SU-DHL-6 (cell line): ENCODE data around the gene FRY.

Experiments
- H2AFZ ChIP-seq: fragments of 200-600 bp; sonication (generic); 2 replicates; pipeline ENCODE4 v1.6.1; 2014; ENCODE audit warnings: low read depth, mild to moderate bottlenecking, moderate library complexity, mixed read lengths, antibody characterized with exemption, low read length; ENCODE audit not compliant: severe bottlenecking
- H3F3A ChIP-seq: fragments of 200-600 bp; shearing (Covaris generic); 2 replicates; pipeline ENCODE4 v1.6.0; 2016; ENCODE audit warnings: antibody characterized with exemption, mild to moderate bottlenecking; ENCODE audit not compliant: insufficient read depth
- H3K27ac ChIP-seq: fragments of 200-600 bp; sonication (generic); 2 replicates; pipeline ENCODE4 v1.5.1; 2016; ENCODE audit warnings: low read depth, mild to moderate bottlenecking, low read length, moderate library complexity, mixed read lengths
- H3K27me3 ChIP-seq: fragments of 200-600 bp; sonication (generic), shearing (Covaris generic); 2 replicates; pipeline ENCODE4 v1.6.0; 2014; ENCODE audit warnings: mild to moderate bottlenecking, low read length
- H3K36me3 ChIP-seq: fragments of 200-600 bp; sonication (generic); 2 replicates; pipeline ENCODE4 v1.6.1; 2014; ENCODE audit warnings: mild to moderate bottlenecking, low read length, mixed read lengths
- H3K4me2 ChIP-seq: fragments of 300-600, 200-600 bp; shearing (Covaris generic), sonication (generic); 2 replicates; pipeline ENCODE4 v1.6.0; 2014; ENCODE audit warnings: low read length, low read depth, mild to moderate bottlenecking; ENCODE audit not compliant: poor library complexity, severe bottlenecking
- H3K4me3 ChIP-seq: fragments of 200-600 bp; sonication (generic); 2 replicates; pipeline ENCODE4 v1.5.1; 2014; ENCODE audit warnings: antibody characterized with exemption, low read length, mild to moderate bottlenecking, mixed read lengths; ENCODE audit not compliant: insufficient read depth, poor library complexity, severe bottlenecking
- H3K79me2 ChIP-seq: fragments of 200-600 bp; sonication (generic); 2 replicates; pipeline ENCODE4 v1.6.1; 2014; ENCODE audit warnings: mild to moderate bottlenecking, low read length, moderate library complexity; ENCODE audit not compliant: insufficient read depth
- H3K9ac ChIP-seq: fragments of 200-600 bp; sonication (generic); 2 replicates; pipeline ENCODE4 v1.7.0; 2014; ENCODE audit warnings: mild to moderate bottlenecking, low read length
- H3K9me2 ChIP-seq: fragments of 200-600 bp; sonication (generic); replicated peaks from 2 replicates; pipeline ENCODE4 v1.6.1; 2014; ENCODE audit warnings: low read length; ENCODE audit not compliant: insufficient read depth
- H3K9me3 ChIP-seq: fragments of 200-600 bp; sonication (generic); 2 replicates; pipeline ENCODE4 v1.6.1; 2014; ENCODE audit warnings: low read length, mixed read lengths; ENCODE audit not compliant: insufficient read depth
- H4K20me1 ChIP-seq: fragments of 200-600 bp; sonication (generic); 2 replicates; pipeline ENCODE4 v1.6.1; 2014; ENCODE audit warnings: low read depth, mild to moderate bottlenecking, antibody characterized with exemption, low read length, moderate library complexity, mixed read lengths
- CTCF ChIP-seq: fragments of 200-600 bp; sonication (generic); IDR thresholded peaks from one replicate; pipeline ENCODE4 v1.5.1; 2017; ENCODE audit warnings: antibody characterized with exemption, mild to moderate bottlenecking, low read length, moderate library complexity; ENCODE audit not compliant: insufficient read depth, poor library complexity, severe bottlenecking
- EZH2phosphoT487 ChIP-seq: fragments of 200-600 bp; sonication (generic), shearing (Covaris generic); conservative IDR thresholded peaks from 2 replicates; pipeline ENCODE4 v1.6.1; 2018; ENCODE audit warnings: mild to moderate bottlenecking, antibody characterized with exemption, low read length, moderate library complexity, mixed read lengths

The FRY gene

GRCh38 chr13:32022311-32022710, 9.3 kb upstream of the FRY start:
- H3K9ac ChIP-seq, result no peak overlapping the region
- no peaks in the 10 kb centered on the region for H3K27me3 ChIP-seq
- H3F3A ChIP-seq, result no peaks in the 10 kb centered on the region
- no peak overlapping the region for H3K4me3 ChIP-seq
- H3K4me2 ChIP-seq, result no peak overlapping the region
- no peaks in the 10 kb centered on the region for H3K79me2 ChIP-seq
- H3K9me2 ChIP-seq, result no peaks in the 10 kb centered on the region
- no peaks in the 10 kb centered on the region for H3K9me3 ChIP-seq
- no peak overlapping the region for H2AFZ ChIP-seq
- H3K27ac ChIP-seq, result no peak overlapping the region
- H3K36me3 ChIP-seq, result no peaks in the 10 kb centered on the region
- no peak for TF ChIP-seq CTCF
- no peaks in the 10 kb centered on the region for H4K20me1 ChIP-seq

GRCh38 chr13:32023096-32023495, 8.5 kb upstream of the FRY start:
- Histone ChIP-seq H4K20me1 (no peaks in the 10 kb centered on the region), H3K79me2 (no peaks in the 10 kb centered on the region), H3K4me2 (no peak overlapping the region), H3K9me3 (no peaks in the 10 kb centered on the region), H3K27me3 (no peaks in the 10 kb centered on the region), H2AFZ (no peak overlapping the region), H3K4me3 (no peak overlapping the region), H3F3A (no peaks in the 10 kb centered on the region), H3K9me2 (no peaks in the 10 kb centered on the region), H3K9ac (no peak overlapping the region), H3K27ac (no peak overlapping the region), H3K36me3 (no peaks in the 10 kb centered on the region)
- no peak for TF ChIP-seq CTCF
- no peak for TF ChIP-seq EZH2phosphoT487

- Histone ChIP-seq H3K9ac (no peak overlapping the region), H3K4me3 (no peak overlapping the region), H3K4me2 (no peak overlapping the region), H4K20me1 (no peaks in the 10 kb centered on the region), H3K9me3 (no peaks in the 10 kb centered on the region), H2AFZ (no peak overlapping the region), H3F3A (0 out of 2 replicates have a peak, but pooled peaks cover 2% of the 10 kb centered on the region), H3K9me2 (no peaks in the 10 kb centered on the region), H3K27ac (no peak overlapping the region), H3K79me2 (no peaks in the 10 kb centered on the region), H3K36me3 (no peaks in the 10 kb centered on the region), H3K27me3 (no peaks in the 10 kb centered on the region)
- TF ChIP-seq CTCF, result no peak
- TF ChIP-seq EZH2phosphoT487, result no peak
These were observed 7.9 kb upstream of the FRY start for GRCh38 chr13:32023698-32024097.

- no peak for TF ChIP-seq CTCF
- TF ChIP-seq EZH2phosphoT487, result no peak
These were observed 6.8 kb upstream of the FRY start for GRCh38 chr13:32024750-32025149.

More at GRCh38 chr13:32024750-32025149, 6.8 kb upstream of the FRY start:
- H3K9me3 ChIP-seq, result no peaks in the 10 kb centered on the region
- no peaks in the 10 kb centered on the region for H3K27me3 ChIP-seq
- no peak overlapping the region for H3K9ac ChIP-seq
- H3K27ac ChIP-seq, result no peak overlapping the region
- no peaks in the 10 kb centered on the region for H4K20me1 ChIP-seq
- H3K79me2 ChIP-seq, result no peaks in the 10 kb centered on the region
- H2AFZ ChIP-seq, result no peak overlapping the region
- H3K4me2 ChIP-seq, result no peak overlapping the region
- 0 out of 2 replicates have a peak, but pooled peaks cover 4% of the 10 kb centered on the region for H3F3A ChIP-seq
- no peaks in the 10 kb centered on the region for H3K36me3 ChIP-seq
- H3K4me3 ChIP-seq, result no peak overlapping the region
- H3K9me2 ChIP-seq, result no peaks in the 10 kb centered on the region
